AG10803 (cell line): ENCODE measurements around the gene CIB4.
A peak's percentile ranks its signal among the peaks of the same experiment; 100 is the strongest.

Experiments
- DNase-seq: peaks from one replicate; pipeline ENCODE4 v3.0.0; 2010; ENCODE audit warnings: low read depth
- H3K4me3 ChIP-seq: 2 replicates; pipeline ENCODE4 v1.5.1; 2011; ENCODE audit warnings: mild to moderate bottlenecking, low read length, control low read depth
- TF ChIP-seq, protein P1 (sequence below): conservative IDR thresholded peaks from 2 replicates; pipeline ENCODE4 v1.5.1; 2011; ENCODE audit warnings: mild to moderate bottlenecking, low read length, control low read depth, inconsistent platforms

Gene CIB4

GRCh38 chr2:26558271-26559043, 82.7 kb downstream of the CIB4 start:
- DNase-seq: peak; percentile 8
- H3K4me3 ChIP-seq: no peak overlapping the region
- TF ChIP-seq, protein P1, sequence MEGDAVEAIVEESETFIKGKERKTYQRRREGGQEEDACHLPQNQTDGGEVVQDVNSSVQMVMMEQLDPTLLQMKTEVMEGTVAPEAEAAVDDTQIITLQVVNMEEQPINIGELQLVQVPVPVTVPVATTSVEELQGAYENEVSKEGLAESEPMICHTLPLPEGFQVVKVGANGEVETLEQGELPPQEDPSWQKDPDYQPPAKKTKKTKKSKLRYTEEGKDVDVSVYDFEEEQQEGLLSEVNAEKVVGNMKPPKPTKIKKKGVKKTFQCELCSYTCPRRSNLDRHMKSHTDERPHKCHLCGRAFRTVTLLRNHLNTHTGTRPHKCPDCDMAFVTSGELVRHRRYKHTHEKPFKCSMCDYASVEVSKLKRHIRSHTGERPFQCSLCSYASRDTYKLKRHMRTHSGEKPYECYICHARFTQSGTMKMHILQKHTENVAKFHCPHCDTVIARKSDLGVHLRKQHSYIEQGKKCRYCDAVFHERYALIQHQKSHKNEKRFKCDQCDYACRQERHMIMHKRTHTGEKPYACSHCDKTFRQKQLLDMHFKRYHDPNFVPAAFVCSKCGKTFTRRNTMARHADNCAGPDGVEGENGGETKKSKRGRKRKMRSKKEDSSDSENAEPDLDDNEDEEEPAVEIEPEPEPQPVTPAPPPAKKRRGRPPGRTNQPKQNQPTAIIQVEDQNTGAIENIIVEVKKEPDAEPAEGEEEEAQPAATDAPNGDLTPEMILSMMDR: no peak

DNA sequence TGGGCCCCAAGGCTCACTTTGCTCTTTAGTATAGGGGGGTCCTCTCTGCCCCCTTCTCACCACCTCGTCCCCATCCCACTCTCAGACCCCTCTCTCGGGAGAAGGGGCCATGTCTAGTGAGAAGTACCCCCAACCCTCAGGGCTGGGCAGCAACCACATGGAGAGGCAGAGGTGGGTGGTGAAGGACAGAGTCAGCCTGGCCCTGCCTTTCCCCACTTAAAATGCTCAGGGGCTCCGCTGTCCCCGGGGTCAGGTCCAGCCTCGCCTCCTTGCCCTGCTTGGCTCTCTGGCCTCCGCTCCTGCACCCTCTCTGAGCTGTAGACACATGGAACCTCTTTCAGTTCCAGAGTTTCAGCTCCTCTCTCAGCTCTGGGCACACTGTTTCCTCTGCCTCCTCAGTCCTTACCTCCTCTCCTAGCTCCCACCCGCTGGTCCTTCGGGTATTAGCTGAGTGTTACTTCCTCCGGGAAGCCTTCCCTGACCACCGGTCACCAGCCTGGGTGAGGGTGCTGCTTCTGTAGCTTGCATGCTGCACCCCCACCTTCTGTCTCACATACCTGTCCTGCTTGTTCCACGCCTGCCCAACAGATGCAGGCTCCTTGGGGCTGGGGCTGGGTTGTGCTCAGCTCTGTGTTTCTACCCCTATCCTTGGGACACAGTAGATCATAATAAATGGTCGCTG, 83.8 kb downstream of the CIB4 start:
- no peak overlapping the region for H3K4me3 ChIP-seq
- TF ChIP-seq, protein P1: no peak
- no peak for DNase-seq

DNA sequence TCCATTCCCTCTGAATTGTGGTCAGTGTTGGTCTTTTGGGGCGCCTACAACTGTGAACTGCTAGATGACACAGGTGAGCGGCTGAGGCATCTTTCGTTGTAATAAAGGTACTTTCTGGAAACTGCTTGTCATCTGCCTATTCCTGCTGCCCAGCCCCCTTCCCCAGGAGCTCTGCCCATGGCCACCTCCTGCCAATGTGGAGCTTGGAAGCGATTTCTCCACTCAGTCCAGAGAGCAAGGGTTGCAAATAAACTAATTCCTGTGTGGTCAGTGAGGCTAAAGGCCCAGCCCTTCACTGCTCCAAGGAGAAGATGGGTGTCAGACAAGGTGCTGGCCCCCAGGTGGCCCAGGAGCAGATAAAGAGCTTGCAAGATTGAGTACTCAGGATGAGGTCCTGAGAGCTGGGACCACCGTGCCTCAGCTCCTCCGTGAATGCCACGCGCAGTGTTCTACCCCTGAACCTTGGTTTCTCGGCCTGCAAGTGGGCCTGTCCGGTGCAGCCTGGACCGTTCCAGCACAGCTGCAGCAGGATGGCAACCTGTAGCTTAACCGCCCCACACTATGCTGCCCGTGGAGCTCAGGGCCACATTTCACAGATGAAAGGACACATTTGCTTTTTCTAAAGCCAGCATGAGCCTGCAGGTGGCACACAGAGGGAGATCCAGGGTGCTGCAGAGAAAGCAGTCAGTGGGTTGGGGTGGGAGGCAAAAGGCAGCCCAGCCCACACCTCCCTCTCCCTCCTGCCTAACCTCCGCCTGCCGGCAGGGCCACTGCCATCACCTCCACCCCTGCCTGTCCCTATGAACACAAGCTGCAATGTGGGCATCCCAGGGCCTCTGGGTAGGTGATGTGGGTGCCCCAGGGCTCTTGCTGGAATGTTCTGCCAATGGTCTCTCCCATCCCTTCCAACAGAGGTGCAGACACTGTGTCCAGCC, 84.6 kb downstream of the CIB4 start:
- TF ChIP-seq, protein P1: no peak
- H3K4me3 ChIP-seq: no peak overlapping the region
- DNase-seq: no peak

- DNase-seq: no peak
- TF ChIP-seq, protein P1: no peak
- H3K4me3 ChIP-seq: no peak overlapping the region
These were observed 85.7 kb downstream of the CIB4 start for GRCh38 chr2:26555246-26556133.

DNA sequence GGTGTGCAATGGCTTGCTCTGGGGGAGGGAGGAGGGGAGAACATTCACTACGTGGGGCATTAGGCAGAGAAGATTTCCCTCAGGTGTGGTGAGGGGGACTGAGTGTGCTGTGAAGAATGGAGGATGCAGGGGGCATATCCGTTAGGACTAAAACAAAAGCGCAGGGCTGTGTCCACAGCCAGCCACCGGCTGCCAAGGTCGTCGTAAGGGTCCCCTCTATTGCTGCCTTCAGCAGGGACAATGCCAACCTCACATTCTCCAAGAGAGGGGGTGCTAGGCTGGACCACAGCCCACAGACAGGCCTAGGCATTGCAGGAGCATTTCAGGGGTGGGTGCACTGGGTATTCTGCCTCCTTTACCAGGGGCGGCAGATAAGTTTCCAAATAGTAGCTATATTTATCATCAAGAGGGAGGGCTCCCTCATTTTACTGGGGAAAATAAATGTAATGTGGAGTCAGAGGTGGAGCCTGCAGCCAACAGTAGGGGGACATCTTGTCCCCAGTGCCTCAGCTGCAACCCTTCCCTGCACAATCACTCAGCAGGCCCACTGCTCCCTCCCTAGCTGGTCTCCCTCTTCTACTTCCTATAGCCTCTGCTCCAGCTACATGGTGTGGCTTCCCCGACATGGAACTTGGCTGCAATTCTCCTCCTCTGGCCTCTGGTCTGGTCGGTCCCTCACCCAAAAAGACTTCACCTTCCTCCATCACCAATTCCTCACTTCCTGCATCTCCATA, 88.4 kb downstream of the CIB4 start:
- TF ChIP-seq, protein P1: no peak
- no peak overlapping the region for H3K4me3 ChIP-seq
- DNase-seq: no peak
